GM12878 (cell line): ENCODE measurements around the gene PPP1R36.

ENCODE experiments used
- EED ChIP-seq: sonication (generic); IDR thresholded peaks from 2 replicates; pipeline ENCODE4 v1.6.1; 2016; ENCODE audit warnings: antibody characterized with exemption, low read depth
- GABPA ChIP-seq: IDR thresholded peaks from 2 replicates; pipeline ENCODE4 v1.6.1; 2014; ENCODE audit warnings: antibody characterized with exemption, low read depth, mild to moderate bottlenecking, inconsistent platforms
- JUND ChIP-seq: IDR thresholded peaks from 2 replicates; pipeline ENCODE4 v1.6.1; 2012; ENCODE audit warnings: low read depth, mild to moderate bottlenecking, low read length, improper control_type of control experiment, moderate library complexity
- NR2C1 ChIP-seq: fragments of 450-650 bp; IDR thresholded peaks from 2 replicates; pipeline ENCODE4 v1.6.1; 2017; ENCODE audit warnings: antibody characterized with exemption, mild to moderate bottlenecking, moderate library complexity
- YY1 ChIP-seq: IDR thresholded peaks from 2 replicates; pipeline ENCODE4 v1.6.1; 2011; ENCODE audit warnings: low read depth, mild to moderate bottlenecking, low read length
- TF ChIP-seq, protein P1 (sequence below), 3 experiments: IDR thresholded peaks in 2 of 3; conservative IDR thresholded peaks in 1 of 3; 2 replicates each; pipeline ENCODE4 v1.5.1; 2011; ENCODE audit warnings: low read depth in 3 of 3, low read length in 3 of 3, mild to moderate bottlenecking in 3 of 3, control low read depth in 2 of 3, moderate library complexity in 2 of 3, inconsistent platforms in 1 of 3, mixed read lengths in 1 of 3; ENCODE audit not compliant: control insufficient read depth in 2 of 3, insufficient read depth in 1 of 3; ENCODE audit errors: extremely low read depth in 1 of 3
- TF ChIP-seq, protein P2 (sequence below): fragments of 450-650 bp; IDR thresholded peaks from 2 replicates; pipeline ENCODE4 v1.6.1; 2017; ENCODE audit warnings: mild to moderate bottlenecking
- TF ChIP-seq, protein P3 (sequence below): IDR thresholded peaks from 2 replicates; pipeline ENCODE4 v1.6.1; 2012; ENCODE audit warnings: low read depth, low read length, improper control_type of control experiment
- TF ChIP-seq, protein P4 (sequence below): IDR thresholded peaks from 2 replicates; pipeline ENCODE4 v1.6.1; 2012; ENCODE audit warnings: mild to moderate bottlenecking, low read depth, low read length

DNA sequence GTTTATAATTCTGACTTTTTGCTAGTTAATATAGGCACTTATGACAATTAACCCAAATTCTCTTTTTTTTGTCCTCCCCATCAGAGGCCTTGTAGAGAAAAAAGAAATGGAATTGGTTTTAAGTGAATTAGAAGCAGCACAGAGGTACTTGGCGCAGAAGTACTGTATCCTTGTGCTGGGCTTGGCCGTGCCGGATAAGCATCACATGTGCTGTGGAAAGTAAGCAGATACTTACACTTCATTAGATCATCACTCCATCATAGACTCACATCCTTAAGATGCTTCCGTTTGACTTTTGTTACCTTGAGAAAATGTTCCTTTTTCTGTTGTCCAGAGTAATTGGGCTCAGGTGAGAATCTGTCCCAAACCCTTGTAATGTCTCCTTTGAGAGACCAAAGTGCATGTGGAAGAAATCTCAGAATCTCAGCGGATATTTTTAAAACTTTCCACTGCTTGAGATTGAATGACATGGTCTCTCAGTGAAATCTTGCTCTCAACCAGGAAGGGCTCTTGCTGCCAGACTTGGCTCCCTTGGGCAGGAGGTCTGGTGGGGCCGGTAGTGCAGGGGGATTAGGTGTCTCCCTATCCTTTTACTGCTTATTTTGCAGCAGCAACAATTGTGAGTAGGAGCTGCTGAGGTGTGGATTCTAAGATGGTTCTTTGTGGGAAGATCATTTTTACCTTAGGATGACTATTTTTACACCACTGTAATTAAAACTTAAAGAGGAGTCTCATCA lies 24.8 kb downstream of the PPP1R36 start:
- TF ChIP-seq, protein P1, sequence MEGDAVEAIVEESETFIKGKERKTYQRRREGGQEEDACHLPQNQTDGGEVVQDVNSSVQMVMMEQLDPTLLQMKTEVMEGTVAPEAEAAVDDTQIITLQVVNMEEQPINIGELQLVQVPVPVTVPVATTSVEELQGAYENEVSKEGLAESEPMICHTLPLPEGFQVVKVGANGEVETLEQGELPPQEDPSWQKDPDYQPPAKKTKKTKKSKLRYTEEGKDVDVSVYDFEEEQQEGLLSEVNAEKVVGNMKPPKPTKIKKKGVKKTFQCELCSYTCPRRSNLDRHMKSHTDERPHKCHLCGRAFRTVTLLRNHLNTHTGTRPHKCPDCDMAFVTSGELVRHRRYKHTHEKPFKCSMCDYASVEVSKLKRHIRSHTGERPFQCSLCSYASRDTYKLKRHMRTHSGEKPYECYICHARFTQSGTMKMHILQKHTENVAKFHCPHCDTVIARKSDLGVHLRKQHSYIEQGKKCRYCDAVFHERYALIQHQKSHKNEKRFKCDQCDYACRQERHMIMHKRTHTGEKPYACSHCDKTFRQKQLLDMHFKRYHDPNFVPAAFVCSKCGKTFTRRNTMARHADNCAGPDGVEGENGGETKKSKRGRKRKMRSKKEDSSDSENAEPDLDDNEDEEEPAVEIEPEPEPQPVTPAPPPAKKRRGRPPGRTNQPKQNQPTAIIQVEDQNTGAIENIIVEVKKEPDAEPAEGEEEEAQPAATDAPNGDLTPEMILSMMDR (IDR thresholded peaks at IDR 0.05 in 2 of 3, conservative IDR thresholded peaks at IDR 0.05 in 1 of 3; ENCODE audit: control insufficient read depth in 2 of 3, extremely low read depth in 1 of 3, insufficient read depth in 1 of 3, low read depth in 3 of 3, low read length in 3 of 3) = no peak
- TF ChIP-seq, protein P2, sequence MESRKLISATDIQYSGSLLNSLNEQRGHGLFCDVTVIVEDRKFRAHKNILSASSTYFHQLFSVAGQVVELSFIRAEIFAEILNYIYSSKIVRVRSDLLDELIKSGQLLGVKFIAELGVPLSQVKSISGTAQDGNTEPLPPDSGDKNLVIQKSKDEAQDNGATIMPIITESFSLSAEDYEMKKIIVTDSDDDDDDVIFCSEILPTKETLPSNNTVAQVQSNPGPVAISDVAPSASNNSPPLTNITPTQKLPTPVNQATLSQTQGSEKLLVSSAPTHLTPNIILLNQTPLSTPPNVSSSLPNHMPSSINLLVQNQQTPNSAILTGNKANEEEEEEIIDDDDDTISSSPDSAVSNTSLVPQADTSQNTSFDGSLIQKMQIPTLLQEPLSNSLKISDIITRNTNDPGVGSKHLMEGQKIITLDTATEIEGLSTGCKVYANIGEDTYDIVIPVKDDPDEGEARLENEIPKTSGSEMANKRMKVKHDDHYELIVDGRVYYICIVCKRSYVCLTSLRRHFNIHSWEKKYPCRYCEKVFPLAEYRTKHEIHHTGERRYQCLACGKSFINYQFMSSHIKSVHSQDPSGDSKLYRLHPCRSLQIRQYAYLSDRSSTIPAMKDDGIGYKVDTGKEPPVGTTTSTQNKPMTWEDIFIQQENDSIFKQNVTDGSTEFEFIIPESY = no peak
- TF ChIP-seq, protein P3, sequence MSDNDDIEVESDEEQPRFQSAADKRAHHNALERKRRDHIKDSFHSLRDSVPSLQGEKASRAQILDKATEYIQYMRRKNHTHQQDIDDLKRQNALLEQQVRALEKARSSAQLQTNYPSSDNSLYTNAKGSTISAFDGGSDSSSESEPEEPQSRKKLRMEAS = no peak
- TF ChIP-seq, protein P4, sequence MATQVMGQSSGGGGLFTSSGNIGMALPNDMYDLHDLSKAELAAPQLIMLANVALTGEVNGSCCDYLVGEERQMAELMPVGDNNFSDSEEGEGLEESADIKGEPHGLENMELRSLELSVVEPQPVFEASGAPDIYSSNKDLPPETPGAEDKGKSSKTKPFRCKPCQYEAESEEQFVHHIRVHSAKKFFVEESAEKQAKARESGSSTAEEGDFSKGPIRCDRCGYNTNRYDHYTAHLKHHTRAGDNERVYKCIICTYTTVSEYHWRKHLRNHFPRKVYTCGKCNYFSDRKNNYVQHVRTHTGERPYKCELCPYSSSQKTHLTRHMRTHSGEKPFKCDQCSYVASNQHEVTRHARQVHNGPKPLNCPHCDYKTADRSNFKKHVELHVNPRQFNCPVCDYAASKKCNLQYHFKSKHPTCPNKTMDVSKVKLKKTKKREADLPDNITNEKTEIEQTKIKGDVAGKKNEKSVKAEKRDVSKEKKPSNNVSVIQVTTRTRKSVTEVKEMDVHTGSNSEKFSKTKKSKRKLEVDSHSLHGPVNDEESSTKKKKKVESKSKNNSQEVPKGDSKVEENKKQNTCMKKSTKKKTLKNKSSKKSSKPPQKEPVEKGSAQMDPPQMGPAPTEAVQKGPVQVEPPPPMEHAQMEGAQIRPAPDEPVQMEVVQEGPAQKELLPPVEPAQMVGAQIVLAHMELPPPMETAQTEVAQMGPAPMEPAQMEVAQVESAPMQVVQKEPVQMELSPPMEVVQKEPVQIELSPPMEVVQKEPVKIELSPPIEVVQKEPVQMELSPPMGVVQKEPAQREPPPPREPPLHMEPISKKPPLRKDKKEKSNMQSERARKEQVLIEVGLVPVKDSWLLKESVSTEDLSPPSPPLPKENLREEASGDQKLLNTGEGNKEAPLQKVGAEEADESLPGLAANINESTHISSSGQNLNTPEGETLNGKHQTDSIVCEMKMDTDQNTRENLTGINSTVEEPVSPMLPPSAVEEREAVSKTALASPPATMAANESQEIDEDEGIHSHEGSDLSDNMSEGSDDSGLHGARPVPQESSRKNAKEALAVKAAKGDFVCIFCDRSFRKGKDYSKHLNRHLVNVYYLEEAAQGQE = no peak
- TF ChIP-seq EED (no peak), GABPA (no peak), YY1 (no peak), NR2C1 (no peak), JUND (no peak)
